ENCODE results near the gene NDRG2.

GRCh38 chr14:21071225-21072030 lies 46.6 kb upstream of the NDRG2 start:
- no peak for TF ChIP-seq CTCF (IDR thresholded peaks at IDR 0.05)
- no peak for TF ChIP-seq POLR2A (IDR thresholded peaks at IDR 0.05)

Measured in ovary (tissue), 3 donors.